HEK293 (cell line): Measurements from ENCODE around the gene PLEKHD1.

ENCODE experiments used
- CTCF ChIA-PET: fragments of 350-600 bp; formaldehyde crosslinking; extraction: SDS; loops from one replicate; lab custom pipeline; 2021; ENCODE audit warnings: antibody characterized with exemption; lab: Yijun Ruan, JAX
- POLR2A ChIA-PET: fragments of 300-600 bp; formaldehyde crosslinking; extraction: SDS; loops from one replicate; lab custom pipeline; 2020; ENCODE audit warnings: antibody characterized with exemption, inconsistent platforms; lab: Yijun Ruan, JAX
- H3K27ac ChIP-seq: fragments of 200-500 bp; sonication (Bioruptor generic); 2 replicates; pipeline ENCODE4 v1.5.1; 2014; ENCODE audit warnings: low read depth, low read length, control low read depth, inconsistent platforms; ENCODE audit errors: extremely low read depth
- H3K36me3 ChIP-seq, 2 experiments: fragments of 200-500 bp in 1 of 2; sonication (Bioruptor generic) in 1 of 2; 1 replicate in 1 of 2; 2 replicates in 1 of 2; pipeline ENCODE4 v1.5.1; 2014 to 2017; ENCODE audit warnings: inconsistent platforms in 2 of 2, low read length in 2 of 2; ENCODE audit not compliant: control insufficient read depth in 2 of 2, insufficient read depth in 1 of 2
- H3K4me1 ChIP-seq: fragments of 200-500 bp; sonication (Bioruptor generic); 2 replicates; pipeline ENCODE4 v1.5.1; 2014; ENCODE audit warnings: mild to moderate bottlenecking, low read length, inconsistent platforms; ENCODE audit not compliant: control insufficient read depth, insufficient read depth
- H3K4me3 ChIP-seq: 2 replicates; pipeline ENCODE4 v1.5.1; 2011; ENCODE audit warnings: low read depth, mild to moderate bottlenecking, control low read depth, low read length, moderate library complexity
- H3K9me3 ChIP-seq: fragments of 200-500 bp; sonication (Bioruptor generic); 2 replicates; pipeline ENCODE4 v1.5.1; 2014; ENCODE audit warnings: low read depth, low read length, inconsistent platforms; ENCODE audit not compliant: control insufficient read depth, insufficient read depth
- CTCF ChIP-seq: fragments of 450-650 bp; formaldehyde crosslinking; IDR thresholded peaks from 2 replicates; pipeline ENCODE4 v1.5.1; 2016; ENCODE audit warnings: missing biosample characterization, missing genetic modification characterization
- ZBTB21 ChIP-seq: fragments of 450-650 bp; formaldehyde crosslinking; IDR thresholded peaks from 2 replicates; pipeline ENCODE4 v1.5.1; 2017; ENCODE audit warnings: missing biosample characterization, missing genetic modification characterization
- ZFP3 ChIP-seq: fragments of 450-650 bp; formaldehyde crosslinking; IDR thresholded peaks from 2 replicates; pipeline ENCODE4 v1.5.1; 2016; ENCODE audit warnings: low read depth, missing biosample characterization, missing genetic modification characterization
- ZFP69B ChIP-seq: fragments of 450-650 bp; formaldehyde crosslinking; IDR thresholded peaks from 2 replicates; pipeline ENCODE4 v1.5.1; 2016; ENCODE audit warnings: missing biosample characterization, missing genetic modification characterization
- ZNF138 ChIP-seq: fragments of 450-650 bp; formaldehyde crosslinking; IDR thresholded peaks from 2 replicates; pipeline ENCODE4 v1.5.1; 2016; ENCODE audit warnings: missing biosample characterization, missing genetic modification characterization, borderline replicate concordance
- ZNF175 ChIP-seq: fragments of 450-650 bp; formaldehyde crosslinking; IDR thresholded peaks from 2 replicates; pipeline ENCODE4 v1.5.1; 2016; ENCODE audit warnings: missing biosample characterization, missing genetic modification characterization
- ZNF2 ChIP-seq: fragments of 450-650 bp; formaldehyde crosslinking; IDR thresholded peaks from 2 replicates; pipeline ENCODE4 v1.5.1; 2016; ENCODE audit warnings: missing biosample characterization, missing genetic modification characterization
- ZNF214 ChIP-seq: fragments of 450-650 bp; formaldehyde crosslinking; IDR thresholded peaks from 2 replicates; pipeline ENCODE4 v1.5.1; 2017; ENCODE audit warnings: missing biosample characterization, mild to moderate bottlenecking, missing genetic modification characterization, borderline replicate concordance
- ZNF24 ChIP-seq: fragments of 450-650 bp; formaldehyde crosslinking; IDR thresholded peaks from 2 replicates; pipeline ENCODE4 v1.5.1; 2016; ENCODE audit warnings: missing biosample characterization, missing genetic modification characterization
- ZNF341 ChIP-seq: fragments of 450-650 bp; formaldehyde crosslinking; IDR thresholded peaks from 2 replicates; pipeline ENCODE4; 2016; ENCODE audit warnings: low read depth, missing biosample characterization, missing genetic modification characterization
- ZNF354C ChIP-seq: fragments of 450-650 bp; formaldehyde crosslinking; IDR thresholded peaks from 2 replicates; pipeline ENCODE4 v1.5.1; 2016; ENCODE audit warnings: missing biosample characterization, missing genetic modification characterization, low read depth, borderline replicate concordance
- ZNF530 ChIP-seq: fragments of 450-650 bp; formaldehyde crosslinking; IDR thresholded peaks from 2 replicates; pipeline ENCODE4 v1.5.1; 2016; ENCODE audit warnings: low read depth, missing biosample characterization, missing genetic modification characterization
- ZSCAN5A ChIP-seq: fragments of 450-650 bp; formaldehyde crosslinking; IDR thresholded peaks from 2 replicates; pipeline ENCODE4 v1.5.1; 2016; ENCODE audit warnings: missing biosample characterization, missing genetic modification characterization
- TF ChIP-seq, protein P1 (sequence below): fragments of 450-650 bp; IDR thresholded peaks from 2 replicates; pipeline ENCODE4 v1.5.1; 2018; ENCODE audit warnings: missing biosample characterization, missing genetic modification characterization
- TF ChIP-seq, protein P2 (sequence below): fragments of 450-650 bp; formaldehyde crosslinking; IDR thresholded peaks from 2 replicates; pipeline ENCODE4 v1.5.1; 2016; ENCODE audit warnings: missing biosample characterization, missing genetic modification characterization, low read depth
- TF ChIP-seq, protein P3 (sequence below): fragments of 450-650 bp; formaldehyde crosslinking; IDR thresholded peaks from 2 replicates; pipeline ENCODE4 v1.5.1; 2016; ENCODE audit warnings: missing biosample characterization, missing genetic modification characterization
- TF ChIP-seq, protein P4 (sequence below): fragments of 450-650 bp; formaldehyde crosslinking; IDR thresholded peaks from 2 replicates; pipeline ENCODE4 v1.5.1; 2017; ENCODE audit warnings: missing biosample characterization, missing genetic modification characterization

PLEKHD1 gene

DNA sequence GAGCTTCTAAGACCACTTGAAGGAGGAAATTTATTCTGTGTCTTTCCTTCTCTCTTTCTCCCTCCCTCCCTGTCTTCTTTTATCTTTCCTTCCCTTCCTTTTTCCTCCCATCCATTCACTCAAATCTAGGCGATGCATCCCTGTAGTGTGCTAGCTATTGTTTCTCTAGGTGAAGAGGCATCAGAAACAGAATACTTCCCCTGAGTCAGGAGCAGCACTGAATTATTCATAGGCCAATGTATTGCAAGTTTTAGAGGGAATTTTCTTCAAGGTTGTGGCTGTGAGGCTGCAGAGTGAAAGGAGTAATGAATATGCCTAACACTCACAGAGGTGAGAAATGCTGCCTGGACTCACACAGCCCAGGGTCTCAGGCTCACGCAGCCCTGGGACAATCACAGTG, 67.0 kb downstream of the PLEKHD1 start:
- CTCF ChIA-PET = interaction anchor here (0.9 kb wide), 2 partner anchors 22 to 28 kb away, joined by 3 read pairs; no protein-coding TSS in a partner anchor
- no peaks in the 10 kb centered on the region for H3K4me1 ChIP-seq
- no peaks in the 10 kb centered on the region for H3K36me3 ChIP-seq
- H3K4me3 ChIP-seq = no peak overlapping the region
- no peaks in the 10 kb centered on the region for H3K9me3 ChIP-seq
- H3K27ac ChIP-seq = no peak overlapping the region
- TF ChIP-seq ZFP3 (tag by site-specific recombination) (no peak), ZNF214 (tag by site-specific recombination) (no peak), ZNF138 (tag by site-specific recombination) (no peak), ZFP69B (tag by site-specific recombination) (no peak)
- TF ChIP-seq, protein P1, sequence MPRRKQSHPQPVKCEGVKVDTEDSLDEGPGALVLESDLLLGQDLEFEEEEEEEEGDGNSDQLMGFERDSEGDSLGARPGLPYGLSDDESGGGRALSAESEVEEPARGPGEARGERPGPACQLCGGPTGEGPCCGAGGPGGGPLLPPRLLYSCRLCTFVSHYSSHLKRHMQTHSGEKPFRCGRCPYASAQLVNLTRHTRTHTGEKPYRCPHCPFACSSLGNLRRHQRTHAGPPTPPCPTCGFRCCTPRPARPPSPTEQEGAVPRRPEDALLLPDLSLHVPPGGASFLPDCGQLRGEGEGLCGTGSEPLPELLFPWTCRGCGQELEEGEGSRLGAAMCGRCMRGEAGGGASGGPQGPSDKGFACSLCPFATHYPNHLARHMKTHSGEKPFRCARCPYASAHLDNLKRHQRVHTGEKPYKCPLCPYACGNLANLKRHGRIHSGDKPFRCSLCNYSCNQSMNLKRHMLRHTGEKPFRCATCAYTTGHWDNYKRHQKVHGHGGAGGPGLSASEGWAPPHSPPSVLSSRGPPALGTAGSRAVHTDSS = no peak
- TF ChIP-seq, protein P2, sequence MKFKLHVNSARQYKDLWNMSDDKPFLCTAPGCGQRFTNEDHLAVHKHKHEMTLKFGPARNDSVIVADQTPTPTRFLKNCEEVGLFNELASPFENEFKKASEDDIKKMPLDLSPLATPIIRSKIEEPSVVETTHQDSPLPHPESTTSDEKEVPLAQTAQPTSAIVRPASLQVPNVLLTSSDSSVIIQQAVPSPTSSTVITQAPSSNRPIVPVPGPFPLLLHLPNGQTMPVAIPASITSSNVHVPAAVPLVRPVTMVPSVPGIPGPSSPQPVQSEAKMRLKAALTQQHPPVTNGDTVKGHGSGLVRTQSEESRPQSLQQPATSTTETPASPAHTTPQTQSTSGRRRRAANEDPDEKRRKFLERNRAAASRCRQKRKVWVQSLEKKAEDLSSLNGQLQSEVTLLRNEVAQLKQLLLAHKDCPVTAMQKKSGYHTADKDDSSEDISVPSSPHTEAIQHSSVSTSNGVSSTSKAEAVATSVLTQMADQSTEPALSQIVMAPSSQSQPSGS (tag by site-specific recombination) = no peak
- TF ChIP-seq, protein P3, sequence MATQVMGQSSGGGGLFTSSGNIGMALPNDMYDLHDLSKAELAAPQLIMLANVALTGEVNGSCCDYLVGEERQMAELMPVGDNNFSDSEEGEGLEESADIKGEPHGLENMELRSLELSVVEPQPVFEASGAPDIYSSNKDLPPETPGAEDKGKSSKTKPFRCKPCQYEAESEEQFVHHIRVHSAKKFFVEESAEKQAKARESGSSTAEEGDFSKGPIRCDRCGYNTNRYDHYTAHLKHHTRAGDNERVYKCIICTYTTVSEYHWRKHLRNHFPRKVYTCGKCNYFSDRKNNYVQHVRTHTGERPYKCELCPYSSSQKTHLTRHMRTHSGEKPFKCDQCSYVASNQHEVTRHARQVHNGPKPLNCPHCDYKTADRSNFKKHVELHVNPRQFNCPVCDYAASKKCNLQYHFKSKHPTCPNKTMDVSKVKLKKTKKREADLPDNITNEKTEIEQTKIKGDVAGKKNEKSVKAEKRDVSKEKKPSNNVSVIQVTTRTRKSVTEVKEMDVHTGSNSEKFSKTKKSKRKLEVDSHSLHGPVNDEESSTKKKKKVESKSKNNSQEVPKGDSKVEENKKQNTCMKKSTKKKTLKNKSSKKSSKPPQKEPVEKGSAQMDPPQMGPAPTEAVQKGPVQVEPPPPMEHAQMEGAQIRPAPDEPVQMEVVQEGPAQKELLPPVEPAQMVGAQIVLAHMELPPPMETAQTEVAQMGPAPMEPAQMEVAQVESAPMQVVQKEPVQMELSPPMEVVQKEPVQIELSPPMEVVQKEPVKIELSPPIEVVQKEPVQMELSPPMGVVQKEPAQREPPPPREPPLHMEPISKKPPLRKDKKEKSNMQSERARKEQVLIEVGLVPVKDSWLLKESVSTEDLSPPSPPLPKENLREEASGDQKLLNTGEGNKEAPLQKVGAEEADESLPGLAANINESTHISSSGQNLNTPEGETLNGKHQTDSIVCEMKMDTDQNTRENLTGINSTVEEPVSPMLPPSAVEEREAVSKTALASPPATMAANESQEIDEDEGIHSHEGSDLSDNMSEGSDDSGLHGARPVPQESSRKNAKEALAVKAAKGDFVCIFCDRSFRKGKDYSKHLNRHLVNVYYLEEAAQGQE (tag by site-specific recombination) = no peak
- POLR2A ChIA-PET = no interaction called here

- ChIA-PET POLR2A (no interaction called here), CTCF (interaction anchor here (0.6 to 0.8 kb wide), 2 partner anchors 19 to 763 kb away, joined by 3 read pairs; no protein-coding TSS in a partner anchor)
- no peaks in the 10 kb centered on the region for H3K9me3 ChIP-seq
- no peak overlapping the region for H3K4me3 ChIP-seq
- H3K36me3 ChIP-seq = no peaks in the 10 kb centered on the region
- no peak overlapping the region for H3K27ac ChIP-seq
- no peaks in the 10 kb centered on the region for H3K4me1 ChIP-seq
- no peak for TF ChIP-seq ZBTB21 (tag by site-specific recombination)
- TF ChIP-seq ZNF354C (tag by site-specific recombination) = no peak
- no peak for TF ChIP-seq ZNF530 (tag by site-specific recombination)
- no peak for TF ChIP-seq ZNF24
These were observed 68.7 kb downstream of the PLEKHD1 start for GRCh38 chr14:69553252-69553651.

DNA sequence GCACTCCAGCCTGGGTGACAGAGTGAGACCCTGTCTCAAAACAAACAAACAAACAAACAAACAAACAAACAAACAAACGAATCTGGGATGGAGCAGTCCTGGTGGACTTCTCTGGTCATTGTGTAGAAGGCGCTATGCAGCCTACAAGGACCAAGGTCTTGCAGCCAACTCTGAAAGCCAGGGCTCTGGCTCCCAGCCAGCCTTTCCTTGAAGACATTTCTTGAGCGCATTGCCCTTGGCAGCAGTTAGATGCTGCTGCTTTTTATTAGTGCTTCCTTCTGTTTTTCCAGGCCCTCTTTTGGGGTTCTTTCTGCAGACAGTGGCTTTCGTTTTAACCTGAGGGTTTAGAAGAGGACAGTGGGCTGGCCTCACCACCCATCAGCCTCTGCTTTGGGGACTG, 70.0 kb downstream of the PLEKHD1 start:
- CTCF ChIA-PET = no interaction called here
- no peaks in the 10 kb centered on the region for H3K4me1 ChIP-seq
- POLR2A ChIA-PET = no interaction called here
- TF ChIP-seq CTCF (tag by site-specific recombination) (no peak), ZSCAN5A (tag by site-specific recombination) (no peak), ZNF341 (tag by site-specific recombination) (no peak), ZNF2 (tag by site-specific recombination) (no peak), ZNF175 (no peak)
- TF ChIP-seq, protein P4, sequence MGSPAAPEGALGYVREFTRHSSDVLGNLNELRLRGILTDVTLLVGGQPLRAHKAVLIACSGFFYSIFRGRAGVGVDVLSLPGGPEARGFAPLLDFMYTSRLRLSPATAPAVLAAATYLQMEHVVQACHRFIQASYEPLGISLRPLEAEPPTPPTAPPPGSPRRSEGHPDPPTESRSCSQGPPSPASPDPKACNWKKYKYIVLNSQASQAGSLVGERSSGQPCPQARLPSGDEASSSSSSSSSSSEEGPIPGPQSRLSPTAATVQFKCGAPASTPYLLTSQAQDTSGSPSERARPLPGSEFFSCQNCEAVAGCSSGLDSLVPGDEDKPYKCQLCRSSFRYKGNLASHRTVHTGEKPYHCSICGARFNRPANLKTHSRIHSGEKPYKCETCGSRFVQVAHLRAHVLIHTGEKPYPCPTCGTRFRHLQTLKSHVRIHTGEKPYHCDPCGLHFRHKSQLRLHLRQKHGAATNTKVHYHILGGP (tag by site-specific recombination) = peak; percentile 51; the same call in 1 of the 2 replicates
- H3K27ac ChIP-seq = no peak overlapping the region
- no peaks in the 10 kb centered on the region for H3K36me3 ChIP-seq
- H3K4me3 ChIP-seq = no peak overlapping the region
- H3K9me3 ChIP-seq = no peaks in the 10 kb centered on the region
